K562 (cell line): Measurements from ENCODE around the gene TFCP2. TPM values are rescaled to one million over a fixed set of nuclear protein-coding genes. Genes with fewer than 3 reads are reported as not detected.

Experiments used
- ATAC-seq: fragments of 200-7000 bp; cut with Tn5 transposase; 3 replicates; pipeline ENCODE4 v1.9.1; 2020; ENCODE audit warnings: moderate library complexity
- BruUV-seq: library from RNA; stranded (reverse); fragments of 400-500 nt; replicated peaks from 2 replicates; lab custom pipeline; 2021; lab: Mats Ljungman, UMichigan
- CTCF ChIA-PET: fragments of 300-600 bp; formaldehyde crosslinking; extraction: SDS; loops from one replicate; lab custom pipeline; 2021; ENCODE audit warnings: low intra/inter-chr PET ratio; lab: Yijun Ruan, JAX
- POLR2A ChIA-PET: fragments of 300-600, 350-650 bp; sonication (Branson Sonifier 250); formaldehyde crosslinking; extraction: SDS; loops from one replicate; lab custom pipeline; 2021; ENCODE audit warnings: antibody characterized with exemption, inconsistent platforms; lab: Yijun Ruan, JAX
- DNase-seq, 4 experiments: peaks; one replicate each; pipeline versions ENCODE4 v3.0.0 to v3.0.0-alpha.2; 2011 to 2018; ENCODE audit warnings: low spot score in 3 of 4, mixed read lengths in 3 of 4; ENCODE audit errors: extremely low read depth in 1 of 4
- FAIRE-seq: peaks from 2 replicates; lab custom pipeline; 2011; peaks lifted over from hg19 to GRCh38; lab: Jason Lieb, UNC
- H2AFZ ChIP-seq: 2 replicates; pipeline ENCODE4 v1.6.0; 2011; ENCODE audit warnings: low read depth, low read length, control low read depth, inconsistent platforms
- H3K27ac ChIP-seq: fragments of 200-600 bp; 3 replicates; pipeline ENCODE4 v1.8.0; 2011; ENCODE audit warnings: low read depth, mild to moderate bottlenecking, control low read depth, inconsistent platforms, low read length, moderate library complexity, mixed read lengths; ENCODE audit errors: extremely low read depth
- H3K27me3 ChIP-seq, 2 experiments: fragments of 300-600 bp in 1 of 2; 2 replicates in 1 of 2; 3 replicates in 1 of 2; pipeline versions ENCODE4 v1.6.0 to v1.8.0; 2011; ENCODE audit warnings: inconsistent platforms in 2 of 2, low read length in 2 of 2, mild to moderate bottlenecking in 1 of 2, mixed read lengths in 1 of 2, moderate library complexity in 1 of 2; ENCODE audit not compliant: control insufficient read depth in 2 of 2, insufficient read depth in 2 of 2
- H3K36me3 ChIP-seq: fragments of 300-600 bp; 3 replicates; pipeline ENCODE4 v1.8.0; 2011; ENCODE audit warnings: mild to moderate bottlenecking, low read length, inconsistent platforms; ENCODE audit not compliant: control insufficient read depth, insufficient read depth
- H3K4me1 ChIP-seq, 2 experiments: fragments of 200-600 bp in 1 of 2; replicated peaks in 1 of 2; 2 replicates in 1 of 2; 3 replicates in 1 of 2; pipeline versions ENCODE4 v1.5.1 to v1.8.0; 2011; ENCODE audit warnings: inconsistent platforms in 2 of 2, low read length in 2 of 2, mild to moderate bottlenecking in 1 of 2, mixed read lengths in 1 of 2, moderate library complexity in 1 of 2; ENCODE audit not compliant: control insufficient read depth in 2 of 2, insufficient read depth in 2 of 2
- H3K4me2 ChIP-seq: 2 replicates; pipeline ENCODE4 v1.6.1; 2011; ENCODE audit warnings: low read length, control low read depth, inconsistent platforms, mixed read lengths; ENCODE audit not compliant: insufficient read depth
- H3K4me3 ChIP-seq: fragments of 200-600 bp; sonication (generic), shearing (Covaris generic); 2 replicates; pipeline ENCODE4 v1.5.1; 2016; ENCODE audit warnings: control low read depth, inconsistent platforms
- H3K79me2 ChIP-seq: fragments of 200-600 bp; 3 replicates; pipeline ENCODE4 v1.8.0; 2011; ENCODE audit warnings: low read length, inconsistent platforms; ENCODE audit not compliant: control insufficient read depth, insufficient read depth
- H3K9ac ChIP-seq, 2 experiments: 2 replicates each; pipeline versions ENCODE4 v1.6.0 to v1.6.1; 2011; ENCODE audit warnings: low read depth in 2 of 2, low read length in 2 of 2, control low read depth in 1 of 2, inconsistent platforms in 1 of 2, mild to moderate bottlenecking in 1 of 2, mixed read lengths in 1 of 2; ENCODE audit not compliant: insufficient read depth in 1 of 2
- H3K9me1 ChIP-seq: one replicate; pipeline ENCODE4 v1.6.0; 2011; ENCODE audit warnings: inconsistent platforms, mild to moderate bottlenecking, low read length, moderate library complexity; ENCODE audit not compliant: control insufficient read depth, insufficient read depth
- H3K9me3 ChIP-seq: replicated peaks from 2 replicates; pipeline ENCODE4 v1.5.1; 2011; ENCODE audit warnings: low read depth, low read length, inconsistent platforms; ENCODE audit not compliant: control insufficient read depth, insufficient read depth
- H4K20me1 ChIP-seq: replicated peaks from 2 replicates; pipeline ENCODE4 v1.6.1; 2011; ENCODE audit warnings: low read length, inconsistent platforms, mixed read lengths; ENCODE audit not compliant: control insufficient read depth, insufficient read depth
- BCOR ChIP-seq: fragments of 450-650 bp; IDR thresholded peaks from 2 replicates; pipeline ENCODE4 v1.6.1; 2016
- ESRRA ChIP-seq: fragments of 450-650 bp; IDR thresholded peaks from 2 replicates; pipeline ENCODE4 v1.6.1; 2014; ENCODE audit warnings: low read depth, mild to moderate bottlenecking, moderate library complexity, borderline replicate concordance
- GABPB1 ChIP-seq: sonication (generic); formaldehyde crosslinking; IDR thresholded peaks from 2 replicates; pipeline ENCODE4 v1.8.0; 2022; ENCODE audit warnings: mild to moderate bottlenecking, missing genetic modification reagents
- ILF3 ChIP-seq: fragments of 450-650 bp; IDR thresholded peaks from 2 replicates; pipeline ENCODE4 v1.6.1; 2018; ENCODE audit warnings: antibody characterized with exemption, mild to moderate bottlenecking, moderate library complexity, borderline replicate concordance
- KLF10 ChIP-seq: fragments of 250-450 bp; sonication (Bioruptor Pico); IDR thresholded peaks from 2 replicates; pipeline ENCODE4 v1.6.1; 2021; ENCODE audit warnings: matching md5 sums
- PCBP1 ChIP-seq: fragments of 200-400 bp; formaldehyde crosslinking; IDR thresholded peaks from 2 replicates; pipeline ENCODE4 v1.6.1; 2018; ENCODE audit warnings: mild to moderate bottlenecking, low read depth, low read length; ENCODE audit not compliant: poor library complexity, severe bottlenecking
- SMAD4 ChIP-seq: fragments of 250-450 bp; sonication (Bioruptor Pico); conservative IDR thresholded peaks from 2 replicates; pipeline ENCODE4 v1.8.0; 2021; ENCODE audit warnings: inconsistent platforms, mild to moderate bottlenecking, moderate library complexity
- SMARCB1 ChIP-seq: IDR thresholded peaks from 2 replicates; pipeline ENCODE4 v1.6.1; 2011; ENCODE audit warnings: improper control_type of control experiment, low read depth; ENCODE audit not compliant: insufficient read length
- TCF7 ChIP-seq: sonication (generic); IDR thresholded peaks from 2 replicates; pipeline ENCODE4 v1.6.1; 2016; ENCODE audit warnings: antibody characterized with exemption, borderline replicate concordance
- ZFP1 ChIP-seq: fragments of 450-650 bp; formaldehyde crosslinking; IDR thresholded peaks from 2 replicates; pipeline ENCODE4 v1.4.0; 2020; ENCODE audit warnings: mild to moderate bottlenecking, mixed read lengths
- ZNF263 ChIP-seq: sonication (generic); formaldehyde crosslinking; IDR thresholded peaks from 2 replicates; pipeline ENCODE4 v1.8.0; 2022; ENCODE audit warnings: mild to moderate bottlenecking, missing genetic modification reagents, borderline replicate concordance
- ZNF408 ChIP-seq: fragments of 250-450 bp; sonication (Bioruptor Pico); IDR thresholded peaks from 2 replicates; pipeline ENCODE4 v1.4.0; 2020; ENCODE audit warnings: low read depth, mild to moderate bottlenecking, moderate library complexity
- ZNF699 ChIP-seq: fragments of 250-450 bp; sonication (Bioruptor Pico); IDR thresholded peaks from 2 replicates; pipeline ENCODE4 v1.8.0; 2021; ENCODE audit warnings: mild to moderate bottlenecking, moderate library complexity; ENCODE audit not compliant: insufficient replicate concordance
- WGBS: fragments of 100-300 bp; shearing (Covaris generic); methylation state at CpG from one replicate; pipeline ENCODE4 v1.1.6; 2016; ENCODE audit warnings: low coverage, mixed read lengths; ENCODE audit not compliant: insufficient coverage; ENCODE audit errors: missing lambda C conversion rate; 5-methylcytosine and 5-hydroxymethylcytosine counted together
- in situ Hi-C: fragments of 300-500 bp; cut with MboI; formaldehyde crosslinking; loops from 4 replicates; pipeline ENCODE4 v1.15.0; 2018; ENCODE audit warnings: inconsistent platforms, mixed read lengths
- intact Hi-C: fragments of 100-400 bp; cut with micrococcal nuclease; formaldehyde crosslinking; loops from 2 replicates; pipeline ENCODE4 v1.14.2; 2022
- polyA plus RNA-seq, 8 experiments: library from polyadenylated mRNA; depleted of rRNA in 4 of 8; stranded (reverse) in 5 of 8; unstranded in 3 of 8; fragments of >200 nt; fragmentation: Nextera tagmentation in 2 of 8; fragmentation: Illumina TruSeq in 1 of 8; extraction: Ambion mirVana in 2 of 8; extraction: Trizol in 1 of 8; gene quantifications; 2 replicates each; pipeline versions ENCODE4 v1.2.1 to v1.2.3, GENCODE V29; 2011 to 2014; ENCODE audit warnings: inconsistent platforms in 1 of 8, missing spikeins in 1 of 8
- total RNA-seq, 7 experiments: library from RNA; depleted of rRNA in 6 of 7; stranded (reverse); fragments of >200 nt in 6 of 7; fragmentation: Illumina TruSeq in 2 of 7; extraction: Trizol in 2 of 7; gene quantifications; 2 replicates each; pipeline versions ENCODE4 v1.2.1 to v1.2.3, GENCODE V29; 2011 to 2021; ENCODE audit warnings: low replicate concordance in 1 of 7

TFCP2 gene
- total and polyA plus RNA-seq, 9 of the 15 experiments (the other 6 are each of a cell fraction or from before 2014, with no cell fraction given) = 8.0 to 38.9 (median 19.3) TPM

DNA sequence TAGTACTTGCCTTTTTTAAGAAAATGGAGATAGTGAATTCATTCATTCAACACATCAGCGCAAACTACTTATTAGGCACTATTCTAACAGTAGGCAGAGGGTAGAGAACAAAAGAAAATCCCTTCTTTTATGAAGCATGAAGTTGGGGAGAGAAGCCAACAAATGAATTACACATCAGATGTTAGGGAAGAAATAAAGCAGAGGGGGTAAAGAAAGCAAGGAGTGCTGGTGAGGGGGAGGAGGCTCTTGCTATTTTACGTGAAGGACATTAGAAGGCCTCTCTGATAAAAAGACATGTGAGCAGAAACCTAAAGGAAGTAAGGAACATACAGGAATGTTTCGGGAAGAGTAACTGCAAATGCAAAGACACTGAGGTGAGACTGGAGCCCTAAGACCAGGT, 22.2 kb downstream of the TFCP2 start:
- no peak overlapping the region for H3K9ac ChIP-seq
- BruUV-seq = no TSS peak
- POLR2A ChIA-PET = no interaction called here
- no peak overlapping the region for H3K4me2 ChIP-seq
- ATAC-seq = no peak
- no peak overlapping the region for H3K27ac ChIP-seq
- H3K27me3 ChIP-seq = no peaks in the 10 kb centered on the region
- peaks cover 12% of the 10 kb centered on the region; the same call in 2 of the 3 replicates for H3K79me2 ChIP-seq
- intact Hi-C loops = no loop called here
- no peaks in the 10 kb centered on the region for H3K4me1 ChIP-seq
- 50% methylated on average over 3 of the region's 3 CpGs for WGBS
- no peaks in the 10 kb centered on the region for H3K9me1 ChIP-seq
- DNase-seq = no peak
- FAIRE-seq = no peak
- in situ Hi-C loops = no loop called here
- peaks cover 4% of the 10 kb centered on the region; the same call in 2 of the 3 replicates for H3K36me3 ChIP-seq
- no peak for TF ChIP-seq ZNF263 (CRISPR knock-in tag)
- TF ChIP-seq TCF7 = no peak
- H4K20me1 ChIP-seq = no peaks in the 10 kb centered on the region
- H3K9me3 ChIP-seq = no peaks in the 10 kb centered on the region
- no peak overlapping the region for H3K4me3 ChIP-seq
- CTCF ChIA-PET = no interaction called here
- no peak overlapping the region for H2AFZ ChIP-seq

DNA sequence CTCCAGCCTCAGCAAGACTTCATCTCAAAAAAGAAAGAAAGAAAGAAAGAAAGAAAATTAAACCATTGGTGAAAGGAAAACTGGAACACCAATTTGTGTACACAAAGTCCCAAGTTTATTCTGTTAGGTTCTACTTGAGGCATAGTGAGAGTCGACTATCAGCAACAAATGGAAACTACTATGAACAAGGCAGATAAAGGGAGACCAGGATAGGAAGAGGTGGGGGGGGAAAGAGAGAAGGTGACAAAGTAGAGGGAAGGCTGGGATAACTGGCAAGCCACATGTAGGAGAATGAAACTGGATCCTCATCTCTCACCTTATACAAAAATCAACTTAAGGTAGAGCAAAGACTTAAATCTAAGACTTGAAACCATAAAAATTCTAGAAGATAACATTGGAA, 25.6 kb downstream of the TFCP2 start:
- ATAC-seq = no peak
- intact Hi-C loops = no loop called here
- H3K4me1 ChIP-seq = no peaks in the 10 kb centered on the region
- no peak for DNase-seq
- H3K27me3 ChIP-seq = no peaks in the 10 kb centered on the region
- H4K20me1 ChIP-seq = no peaks in the 10 kb centered on the region
- no peak overlapping the region for H3K4me2 ChIP-seq
- H3K79me2 ChIP-seq = peaks cover 12% of the 10 kb centered on the region
- TF ChIP-seq ILF3 = no peak
- no peak for TF ChIP-seq GABPB1 (CRISPR knock-in tag)
- no peak for TF ChIP-seq ESRRA
- no peak for TF ChIP-seq KLF10 (CRISPR knock-in tag)
- TF ChIP-seq ZNF699 (CRISPR knock-in tag) = no peak
- no peak for TF ChIP-seq ZNF408 (CRISPR knock-in tag)
- TF ChIP-seq BCOR = no peak
- no peak for TF ChIP-seq PCBP1
- no peak for TF ChIP-seq SMARCB1
- TF ChIP-seq SMAD4 = no peak
- no peak for TF ChIP-seq ZFP1 (CRISPR knock-in tag)
- no peak overlapping the region for H3K9ac ChIP-seq
- H3K36me3 ChIP-seq = peaks cover 4% of the 10 kb centered on the region; the same call in 2 of the 3 replicates
- H3K9me1 ChIP-seq = no peaks in the 10 kb centered on the region
- POLR2A ChIA-PET = no interaction called here
- no peak overlapping the region for H3K4me3 ChIP-seq
- no TSS peak for BruUV-seq
- in situ Hi-C loops = no loop called here
- H3K9me3 ChIP-seq = no peaks in the 10 kb centered on the region
- H2AFZ ChIP-seq = no peak overlapping the region
- 13% methylated on average over 1 of the region's 1 CpG for WGBS
- no peak overlapping the region for H3K27ac ChIP-seq
- no peak for FAIRE-seq
- CTCF ChIA-PET = interaction anchor here (0.6 kb wide), 1 partner anchor 152 kb away, joined by 3 read pairs; no protein-coding TSS in a partner anchor
